HG03439 (cell line): ENCODE measurements around the gene CRIP1.

Experiments
- ATAC-seq: cut with Tn5 transposase; IDR thresholded peaks from one replicate; pipeline ENCODE4 v1.9.1; 2021; ENCODE audit warnings: mild to moderate bottlenecking, moderate library complexity; ENCODE audit not compliant: unreplicated experiment

Gene CRIP1

DNA sequence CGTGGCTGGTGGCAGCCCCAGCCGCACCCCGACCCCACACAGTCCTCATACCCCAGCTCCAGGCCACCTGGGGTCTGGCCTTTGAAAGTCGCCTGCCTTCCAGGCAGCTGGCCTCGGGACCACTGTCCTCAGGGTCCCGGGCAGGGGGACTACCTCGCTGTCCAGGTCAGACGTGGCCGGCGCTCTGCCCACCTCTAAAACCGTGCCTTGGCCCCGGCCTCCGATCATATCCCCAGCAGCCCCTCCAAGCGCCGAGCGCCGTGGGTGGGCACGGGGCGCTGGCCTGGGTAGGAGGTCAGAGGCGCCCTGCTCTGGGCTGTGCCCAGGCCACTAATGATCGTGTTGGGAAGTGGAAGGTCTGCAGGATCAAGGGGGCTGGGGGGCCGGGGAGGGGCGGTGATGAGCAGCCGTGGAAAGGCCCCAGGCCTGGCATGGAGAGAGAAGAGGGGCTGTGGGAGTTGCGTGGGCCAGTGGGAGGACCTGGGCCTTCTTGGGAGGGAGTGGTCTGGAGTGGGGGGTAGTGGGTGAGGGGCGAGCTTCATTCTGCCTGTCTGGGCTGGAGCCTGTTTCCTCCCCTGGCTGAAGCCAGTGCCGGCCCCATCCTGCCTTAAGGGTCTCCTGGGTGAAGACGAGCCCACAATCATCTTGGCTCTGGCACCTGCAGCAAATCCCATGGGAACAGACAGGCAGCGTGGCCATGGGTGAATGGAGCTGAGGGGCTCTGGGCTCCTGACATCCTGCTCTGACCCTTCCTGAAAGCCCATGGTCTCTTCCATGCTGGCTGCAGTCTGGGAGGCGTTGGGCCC, 44.6 kb downstream of the CRIP1 start:
- no peak for ATAC-seq

DNA sequence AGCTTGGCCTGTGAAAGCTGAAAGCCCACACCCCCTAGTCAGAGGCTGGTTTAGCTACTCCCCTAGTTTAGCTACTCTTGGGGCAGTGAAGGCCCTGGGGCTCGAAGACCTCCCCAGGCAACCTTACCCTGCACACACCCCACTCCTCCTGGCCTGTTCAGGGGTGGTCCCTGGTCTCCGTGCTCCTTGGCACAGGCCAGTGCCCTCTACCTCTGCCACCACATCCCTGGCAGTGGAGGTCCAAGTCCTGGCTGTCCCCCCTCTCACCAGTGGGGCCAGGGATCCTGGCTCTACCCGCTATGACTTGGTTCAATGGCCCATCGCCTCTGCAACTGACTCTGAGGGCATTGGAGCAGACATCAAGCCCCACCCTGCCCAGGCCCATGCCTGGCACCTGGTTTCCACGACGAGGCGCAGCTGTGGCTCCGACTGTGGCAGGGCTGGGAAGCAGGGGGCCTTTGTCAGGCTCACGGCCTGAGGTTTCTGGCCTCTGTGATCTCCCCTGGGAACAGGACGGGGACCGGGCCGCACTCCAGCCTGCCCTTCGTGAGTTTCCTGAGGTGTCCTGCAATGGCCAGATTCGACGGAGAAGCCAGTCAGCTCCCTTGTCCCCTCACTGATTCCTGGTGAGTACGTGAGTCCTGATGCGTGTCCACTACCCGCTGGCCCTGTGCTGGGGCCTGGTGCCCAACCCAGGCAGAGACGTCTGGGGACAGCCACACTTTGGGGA, 45.4 kb downstream of the CRIP1 start:
- no peak for ATAC-seq

DNA sequence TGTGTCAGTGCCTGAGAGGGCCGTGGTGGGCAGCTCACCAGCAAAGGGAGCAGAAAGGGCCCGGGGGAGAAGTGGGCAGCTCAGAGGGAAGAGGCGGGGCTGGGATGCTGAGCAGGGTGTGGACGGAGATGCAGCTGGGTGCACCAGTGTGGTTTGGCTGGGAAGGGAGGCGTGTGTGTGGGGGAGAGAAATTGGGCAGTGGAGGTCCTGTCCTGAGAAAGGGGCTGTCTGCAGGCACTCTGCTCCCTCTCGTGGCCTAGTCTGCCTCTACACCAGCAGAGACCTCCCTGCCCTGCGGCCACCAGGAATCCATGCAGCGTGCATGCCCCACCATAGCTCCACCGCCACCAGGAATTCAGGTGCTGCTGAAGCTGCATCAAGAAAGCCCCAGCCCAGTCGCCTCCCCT, 46.1 kb downstream of the CRIP1 start:
- ATAC-seq = no peak

DNA sequence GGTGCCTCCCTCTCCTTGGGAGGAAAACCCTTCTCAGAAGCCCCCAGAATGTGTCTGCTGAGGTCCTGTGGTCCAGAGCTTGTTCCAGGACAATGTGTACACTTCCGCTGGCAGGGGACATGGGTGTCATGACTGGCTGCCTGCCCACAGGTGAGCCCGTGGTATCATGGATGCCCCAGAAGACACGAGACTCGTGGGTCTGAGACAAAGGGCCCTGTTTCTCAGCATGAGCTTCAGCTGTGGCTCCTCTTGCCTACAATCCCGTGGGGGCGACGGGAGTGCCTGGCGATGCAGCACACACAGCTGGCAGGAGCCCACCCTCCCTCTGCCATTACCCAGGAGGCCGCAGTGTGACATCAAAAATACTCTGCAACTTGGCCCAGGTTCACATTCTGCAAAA, 46.7 kb downstream of the CRIP1 start:
- no peak for ATAC-seq

DNA sequence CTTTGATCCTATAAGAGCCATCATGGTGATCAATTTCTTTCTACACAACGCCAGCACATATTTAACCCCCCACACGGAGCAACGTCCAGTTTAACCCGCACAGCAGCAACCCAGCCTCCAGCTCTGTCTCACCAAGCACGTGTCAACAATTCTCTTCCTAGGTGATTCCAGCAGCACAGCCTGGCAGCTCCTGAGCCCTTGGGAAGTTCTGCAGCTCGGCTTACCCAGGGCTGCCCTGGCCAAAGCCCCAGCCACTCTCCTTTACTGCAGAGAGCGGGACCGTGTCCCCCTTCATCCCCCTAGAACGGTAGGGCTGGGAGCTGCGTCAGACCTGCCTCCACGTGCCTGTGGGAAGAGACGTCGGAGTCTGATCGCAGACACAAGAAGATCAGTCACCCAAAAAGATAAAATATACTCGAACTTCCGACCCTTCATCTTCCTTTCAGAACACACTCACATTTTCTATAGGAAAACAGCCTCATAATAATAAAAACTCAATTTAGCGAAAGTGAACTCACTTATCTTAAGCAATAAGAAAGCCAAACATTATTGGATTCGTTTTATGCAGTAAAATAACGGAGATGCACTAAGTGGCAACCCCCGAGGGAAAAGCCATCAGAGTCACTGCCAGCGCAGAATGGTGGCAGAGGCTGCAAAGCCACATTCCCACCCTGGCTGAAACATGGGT, 47.3 kb downstream of the CRIP1 start:
- no peak for ATAC-seq

DNA sequence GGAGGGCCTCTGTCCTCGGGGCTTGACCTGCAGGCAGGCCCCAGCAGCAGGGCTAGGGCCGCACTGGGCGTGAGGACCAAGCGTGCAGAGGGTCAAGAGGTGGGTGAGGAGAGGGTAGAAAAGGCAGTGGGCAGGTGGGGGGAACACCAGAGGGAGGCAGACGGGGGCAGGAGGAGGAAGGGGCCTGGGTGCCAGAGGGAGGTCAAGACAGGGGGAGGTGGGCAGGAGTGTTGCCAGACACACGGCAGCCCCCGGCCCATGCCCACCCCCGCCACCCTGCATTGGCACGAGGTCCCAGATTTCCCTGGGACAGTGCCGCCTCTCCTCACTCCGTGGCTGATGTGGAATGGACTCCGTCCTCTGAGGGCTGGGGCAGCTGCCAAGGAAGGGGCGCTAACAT, 47.9 kb downstream of the CRIP1 start:
- ATAC-seq = no peak

DNA sequence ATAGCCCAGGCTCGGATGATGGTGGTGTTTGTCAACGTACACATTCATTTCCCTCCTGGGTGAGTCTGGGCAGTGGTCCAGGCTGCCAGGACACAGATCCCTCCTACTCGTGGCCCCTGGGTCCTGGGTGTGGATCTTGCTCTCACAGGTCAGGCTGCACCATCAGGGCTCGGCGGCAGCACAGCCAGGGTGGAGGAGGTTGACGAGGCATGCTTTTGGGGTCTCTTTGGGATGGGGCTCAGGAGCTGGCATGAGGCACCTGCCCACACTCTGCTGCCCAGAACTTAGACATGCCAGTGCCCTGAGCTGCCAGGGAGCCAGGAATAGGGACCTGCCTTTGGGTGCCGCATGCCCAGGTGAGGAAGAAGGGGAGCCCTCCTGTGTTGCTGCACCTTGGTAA, 49.4 kb downstream of the CRIP1 start:
- no peak for ATAC-seq

DNA sequence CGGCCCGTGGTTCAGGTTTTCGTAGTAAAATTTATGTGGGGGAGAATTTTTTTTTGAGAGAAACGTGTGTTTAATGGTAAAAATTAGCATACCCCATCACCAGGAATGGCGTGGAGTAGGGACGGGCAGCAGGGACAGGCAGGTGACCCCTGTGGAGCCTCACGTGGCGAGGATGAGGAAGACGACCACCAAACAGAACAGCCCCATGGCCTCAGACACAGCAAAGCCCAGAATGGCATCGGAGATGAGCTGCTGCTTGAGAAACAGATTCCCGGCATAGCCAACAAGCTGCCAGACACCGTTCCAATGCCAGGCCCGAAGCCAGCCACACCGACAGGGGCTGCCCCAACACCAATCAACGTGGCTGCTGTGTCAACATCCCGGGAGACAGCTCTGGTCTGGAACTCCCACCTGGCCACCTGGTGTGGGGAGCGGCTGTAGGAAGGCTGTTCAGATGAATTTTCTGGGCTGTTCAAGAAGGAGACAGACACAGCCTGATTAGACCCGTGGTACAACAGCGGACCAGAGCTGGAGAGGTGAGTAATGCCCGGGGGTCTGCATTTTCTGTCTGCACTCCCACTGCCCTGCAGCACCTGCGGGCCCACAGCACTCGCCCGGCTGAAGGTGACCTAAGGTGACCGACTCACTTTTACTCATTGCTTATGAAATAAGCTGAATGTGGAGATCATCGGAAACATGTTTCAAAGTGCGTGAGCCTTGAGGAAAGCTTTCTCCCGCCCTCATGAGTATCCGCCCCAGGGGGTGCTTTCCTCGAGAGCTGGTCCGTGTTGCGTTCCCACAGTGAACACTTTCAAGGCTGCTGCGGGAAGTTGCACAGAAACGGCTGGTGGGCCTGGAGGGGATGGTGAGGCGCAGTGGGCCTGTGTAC, 50.2 kb downstream of the CRIP1 start:
- ATAC-seq = no peak

DNA sequence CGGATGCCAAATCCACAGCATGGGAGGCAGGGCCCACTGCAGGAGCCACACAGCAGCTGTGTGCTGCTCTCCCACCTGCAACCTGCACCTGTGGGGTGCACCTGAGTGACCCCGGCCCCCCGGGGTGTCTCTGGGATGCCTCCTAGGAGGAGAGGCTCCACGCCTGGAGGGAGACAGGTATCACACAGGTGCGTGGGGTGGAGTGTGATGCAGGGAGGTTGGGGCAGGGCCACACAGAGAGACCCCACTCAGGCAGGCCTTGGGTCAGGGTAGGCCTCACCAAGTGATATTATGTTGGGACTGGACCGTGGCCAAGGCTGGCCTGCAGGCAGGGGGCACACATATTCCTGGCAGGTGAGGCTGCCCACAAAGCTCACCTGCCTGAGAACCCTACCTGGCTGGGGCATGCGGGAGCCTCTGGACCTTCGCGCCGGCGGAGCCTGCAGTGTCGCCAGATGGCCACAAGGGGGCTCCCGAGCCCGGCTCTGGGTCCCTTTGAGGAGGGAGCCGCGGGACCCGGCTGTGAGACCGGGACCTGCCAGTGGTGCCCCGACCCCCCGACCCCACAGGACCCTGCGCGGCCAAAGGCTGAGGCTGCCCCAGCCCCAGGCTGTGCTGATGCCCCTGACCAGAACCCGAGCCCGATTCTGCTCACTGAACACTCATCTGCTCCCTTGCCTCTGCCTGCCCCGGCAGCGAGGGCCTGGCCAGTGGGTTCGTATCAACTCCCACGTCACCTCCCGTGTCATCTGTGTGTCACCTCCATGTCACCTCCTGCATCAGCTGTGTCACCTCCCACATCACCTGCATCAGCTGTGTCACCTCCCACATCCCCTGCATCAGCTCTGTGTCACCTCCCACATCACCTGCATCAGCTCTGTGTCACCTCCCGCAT, 51.1 kb downstream of the CRIP1 start:
- ATAC-seq = no peak
